ENCODE data around the gene FGF7. TPM values are rescaled to one million over a fixed set of nuclear protein-coding genes. Genes with fewer than 3 reads are reported as not detected.

The FGF7 gene
- total RNA-seq, 2 donors from 2014 or later: 3.7 to 13.3 TPM

- intact Hi-C loops (cut with DNase I): no loop called here
- H3K27ac ChIP-seq: no peak overlapping the region
- no peaks in the 10 kb centered on the region for H3K4me1 ChIP-seq
- no peak for DNase-seq
- TF ChIP-seq CTCF (IDR thresholded peaks at IDR 0.05): no peak
- no peaks in the 10 kb centered on the region for H3K36me3 ChIP-seq
- no peak overlapping the region for H3K4me3 ChIP-seq
- H3K9me3 ChIP-seq: no peaks in the 10 kb centered on the region
- no peaks in the 10 kb centered on the region for H3K27me3 ChIP-seq
- no peak overlapping the region for H3K9ac ChIP-seq (ENCODE audit: low read depth in 2 of 2, low read length in 2 of 2)
These were observed 7.4 kb upstream of the FGF7 start for GRCh38 chr15:49415638-49416037.

- intact Hi-C loops (cut with DNase I): no loop called here
- Histone ChIP-seq H3K27me3 (no peaks in the 10 kb centered on the region), H3K4me3 (no peak overlapping the region), H3K4me1 (no peaks in the 10 kb centered on the region), H3K9ac (ENCODE audit: low read depth in 2 of 2, low read length in 2 of 2) (no peak overlapping the region), H3K9me3 (no peaks in the 10 kb centered on the region), H3K27ac (no peak overlapping the region), H3K36me3 (no peaks in the 10 kb centered on the region)
- TF ChIP-seq CTCF (IDR thresholded peaks at IDR 0.05): no peak
- no peak for DNase-seq
These were observed 4.2 kb upstream of the FGF7 start for GRCh38 chr15:49418811-49419210.

- Histone ChIP-seq H3K9ac (ENCODE audit: low read depth in 2 of 2, low read length in 2 of 2) (no peak overlapping the region), H3K9me3 (no peaks in the 10 kb centered on the region), H3K27me3 (no peaks in the 10 kb centered on the region), H3K4me3 (no peak overlapping the region), H3K27ac (no peak overlapping the region), H3K36me3 (no peaks in the 10 kb centered on the region), H3K4me1 (no peaks in the 10 kb centered on the region)
- DNase-seq: peak; percentile 41
- intact Hi-C loops (cut with DNase I): loop anchor here (5.0 to 10.0 kb wide), 3 partner anchors 185 to 723 kb away; no protein-coding TSS in a partner anchor
- TF ChIP-seq CTCF (IDR thresholded peaks at IDR 0.05): peak; percentile 66
These were observed 1.1 kb upstream of the FGF7 start for GRCh38 chr15:49421991-49422390.

- TF ChIP-seq CTCF (IDR thresholded peaks at IDR 0.05): no peak
- Histone ChIP-seq H3K9me3 (no peaks in the 10 kb centered on the region), H3K27ac (peak overlapping the region; percentile 10), H3K4me1 (no peaks in the 10 kb centered on the region), H3K9ac (ENCODE audit: low read depth in 2 of 2, low read length in 2 of 2) (peak overlapping the region in 1 of 2 donors; percentile 14), H3K27me3 (no peaks in the 10 kb centered on the region), H3K4me3 (peak overlapping the region; percentile 16), H3K36me3 (no peaks in the 10 kb centered on the region)
- no peak for DNase-seq
- intact Hi-C loops (cut with DNase I): loop anchor here (5.0 to 10.0 kb wide), 3 partner anchors 187 to 721 kb away; no protein-coding TSS in a partner anchor
These were observed 984 bp downstream of the FGF7 start for GRCh38 chr15:49423901-49424550.

GRCh38 chr15:49424954-49425353 lies 1.9 kb downstream of the FGF7 start:
- H3K9ac ChIP-seq (ENCODE audit: low read depth in 2 of 2, low read length in 2 of 2): no peak overlapping the region
- no peak overlapping the region for H3K27ac ChIP-seq
- TF ChIP-seq CTCF (IDR thresholded peaks at IDR 0.05): no peak
- H3K27me3 ChIP-seq: no peaks in the 10 kb centered on the region
- no peaks in the 10 kb centered on the region for H3K36me3 ChIP-seq
- H3K4me3 ChIP-seq: no peak overlapping the region
- H3K9me3 ChIP-seq: no peaks in the 10 kb centered on the region
- no peaks in the 10 kb centered on the region for H3K4me1 ChIP-seq
- intact Hi-C loops (cut with DNase I): loop anchor here (5.0 to 10.0 kb wide), 3 partner anchors 188 to 720 kb away; no protein-coding TSS in a partner anchor
- DNase-seq: no peak

Measured in colonic mucosa (tissue), 4 donors.